ENCODE results near the gene DIP2C.
"Not testable (repeated sequence)": the region's sequence is repeated elsewhere in the genome, so short reads cannot be mapped to it uniquely, and the experiment has no call there.

DIP2C gene

DNA sequence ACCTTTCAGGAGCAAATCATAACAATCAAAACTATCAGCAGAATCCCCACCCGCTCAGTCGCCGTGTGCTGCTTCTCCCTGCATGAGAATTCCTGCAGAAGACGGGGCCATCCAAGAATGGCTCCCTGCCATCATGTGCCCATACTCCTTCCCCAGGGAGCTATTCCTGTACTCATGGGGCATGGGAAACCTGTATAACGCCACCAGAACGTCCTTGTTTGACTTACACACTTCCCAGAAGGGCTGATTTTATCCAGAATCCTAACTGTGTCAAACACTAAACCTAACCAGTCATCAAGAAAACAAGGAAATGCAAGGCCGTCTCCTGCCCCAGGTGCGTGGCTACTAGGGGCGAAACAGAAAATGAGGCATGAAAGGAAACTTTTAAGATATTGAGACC is 16.0 kb downstream of the DIP2C start:
- DNase-seq = no peak

DNA sequence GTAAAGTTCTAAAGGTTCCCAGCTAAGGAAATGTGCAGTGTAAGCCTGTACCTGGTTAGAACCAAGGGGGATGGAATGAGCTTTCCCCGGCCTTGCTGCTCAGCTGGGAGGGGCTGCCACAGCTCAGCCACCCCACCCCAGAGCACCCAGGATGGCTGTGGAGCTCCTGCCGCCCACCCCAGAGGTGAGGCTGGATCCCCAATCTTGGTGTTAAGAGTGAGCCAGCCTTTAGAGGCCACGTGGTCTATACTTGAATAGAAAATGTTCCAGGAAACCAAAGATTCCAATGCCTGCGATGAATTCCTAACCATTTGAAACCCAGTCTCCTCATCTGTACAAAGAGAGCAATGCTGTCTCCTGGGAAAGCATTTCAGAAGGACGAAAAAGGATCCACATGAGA is 16.5 kb downstream of the DIP2C start:
- DNase-seq = no peak

DNA sequence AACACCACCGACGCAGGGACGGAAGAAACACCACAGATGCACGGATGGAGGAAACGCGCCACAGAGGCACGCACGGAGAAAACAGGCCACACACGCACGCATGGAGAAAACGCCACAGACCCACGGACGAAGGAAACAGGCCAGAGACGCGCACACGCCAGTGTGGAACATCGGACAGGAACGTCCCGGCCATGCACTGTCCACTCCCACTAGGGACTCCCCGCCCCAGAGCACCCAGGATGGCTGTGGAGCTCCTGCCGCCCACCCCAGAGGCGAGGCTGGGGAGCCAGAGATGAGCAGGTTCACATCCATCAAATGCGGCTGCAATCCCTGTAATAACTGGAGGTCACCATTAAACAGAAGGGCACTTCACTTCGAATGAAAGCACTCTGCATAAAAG is 17.3 kb downstream of the DIP2C start:
- DNase-seq = no peak

GRCh38 chr10:670990-671389 is 18.5 kb downstream of the DIP2C start:
- no peak for DNase-seq

DNA sequence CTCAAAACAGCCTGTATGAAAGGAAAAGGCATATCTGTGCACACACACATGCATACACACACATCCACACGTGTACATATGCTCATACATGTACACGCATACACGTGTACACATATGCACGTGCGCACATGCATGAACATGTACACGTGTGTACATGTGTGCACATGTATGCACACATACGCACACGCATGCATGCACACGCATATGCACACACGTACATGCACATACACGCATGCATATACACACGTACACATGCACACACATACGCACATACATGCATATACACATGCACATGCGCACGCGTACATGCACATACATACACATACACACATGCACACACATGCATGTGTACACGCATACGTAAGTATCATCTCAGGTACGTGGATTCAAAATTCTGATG is 19.4 kb downstream of the DIP2C start:
- DNase-seq = no peak

GRCh38 chr10:668786-669485 is 20.5 kb downstream of the DIP2C start:
- DNase-seq = no peak

GRCh38 chr10:667602-668143 is 21.8 kb downstream of the DIP2C start:
- no peak for DNase-seq

- DNase-seq = no peak
Observed at GRCh38 chr10:667096-667495, 22.4 kb downstream of the DIP2C start.

GRCh38 chr10:666237-667012 is 23.0 kb downstream of the DIP2C start:
- DNase-seq = no peak

DNA sequence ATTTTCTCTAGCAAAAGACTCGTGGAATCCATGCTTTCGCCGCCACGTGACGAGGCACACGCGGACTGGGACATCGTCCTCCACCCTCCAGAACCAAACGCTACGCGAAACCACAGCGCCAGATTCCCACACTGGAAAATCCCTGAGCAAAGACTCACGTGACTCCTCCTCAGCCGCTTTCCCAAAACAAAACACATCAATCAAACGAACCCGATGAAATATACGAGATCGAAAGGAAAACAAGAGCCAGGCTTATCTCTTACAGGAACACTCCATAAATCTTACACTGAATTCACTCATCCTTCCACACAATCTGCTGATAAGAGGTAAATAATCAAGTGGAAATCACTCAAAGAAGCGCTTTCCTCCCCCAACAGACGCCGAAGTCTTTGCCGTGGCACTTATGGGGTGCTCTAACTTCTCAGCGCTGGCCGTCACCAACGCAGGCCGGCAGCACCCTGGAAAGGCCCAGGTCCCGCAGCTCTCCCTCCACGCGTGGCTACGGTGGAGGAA is 23.8 kb downstream of the DIP2C start:
- no peak for DNase-seq

GRCh38 chr10:664893-665292 is 24.6 kb downstream of the DIP2C start:
- DNase-seq = no peak

GRCh38 chr10:664301-664700 is 25.2 kb downstream of the DIP2C start:
- no peak for DNase-seq

- DNase-seq = no peak
Observed at GRCh38 chr10:663831-664251, 25.6 kb downstream of the DIP2C start.

DNA sequence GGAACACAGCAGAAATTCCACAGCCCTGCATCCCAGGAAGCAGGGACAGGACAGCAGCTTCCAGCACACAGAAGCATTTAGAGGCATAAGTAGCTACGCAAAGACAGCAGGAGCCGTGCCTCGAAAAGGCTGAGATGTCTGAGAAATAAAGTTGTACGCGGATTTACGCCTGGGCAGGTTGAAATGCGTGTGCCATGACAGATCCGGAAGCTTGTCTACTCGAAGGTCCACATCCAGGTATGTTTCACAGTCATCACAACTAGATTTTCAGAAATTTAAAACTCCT is 26.1 kb downstream of the DIP2C start:
- DNase-seq = no peak

- no peak for DNase-seq
Observed at GRCh38 chr10:662686-663465, 26.6 kb downstream of the DIP2C start.

DNA sequence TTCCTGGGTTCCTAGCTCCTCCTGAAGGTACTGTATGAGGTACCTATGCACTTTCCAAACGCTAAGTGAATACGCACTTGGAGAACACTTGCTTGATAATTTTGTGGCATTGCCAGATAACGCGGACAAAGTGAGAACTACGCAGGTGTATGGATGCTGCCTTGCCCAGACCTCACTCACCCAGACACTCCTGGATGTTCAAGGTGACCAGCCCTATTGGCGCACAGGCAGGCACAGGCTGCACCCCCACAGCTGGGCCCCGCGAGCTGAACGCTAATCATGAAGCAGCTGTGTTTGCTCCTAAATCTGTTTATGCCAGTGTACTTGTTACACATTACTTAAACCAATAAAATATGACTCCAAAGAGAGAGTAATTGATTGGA is 27.3 kb downstream of the DIP2C start:
- DNase-seq = no peak

GRCh38 chr10:661597-662222 is 27.8 kb downstream of the DIP2C start:
- DNase-seq = no peak

GRCh38 chr10:660970-661596 is 28.4 kb downstream of the DIP2C start:
- DNase-seq = no peak

GRCh38 chr10:660413-660969 is 29.0 kb downstream of the DIP2C start:
- no peak for DNase-seq

DNA sequence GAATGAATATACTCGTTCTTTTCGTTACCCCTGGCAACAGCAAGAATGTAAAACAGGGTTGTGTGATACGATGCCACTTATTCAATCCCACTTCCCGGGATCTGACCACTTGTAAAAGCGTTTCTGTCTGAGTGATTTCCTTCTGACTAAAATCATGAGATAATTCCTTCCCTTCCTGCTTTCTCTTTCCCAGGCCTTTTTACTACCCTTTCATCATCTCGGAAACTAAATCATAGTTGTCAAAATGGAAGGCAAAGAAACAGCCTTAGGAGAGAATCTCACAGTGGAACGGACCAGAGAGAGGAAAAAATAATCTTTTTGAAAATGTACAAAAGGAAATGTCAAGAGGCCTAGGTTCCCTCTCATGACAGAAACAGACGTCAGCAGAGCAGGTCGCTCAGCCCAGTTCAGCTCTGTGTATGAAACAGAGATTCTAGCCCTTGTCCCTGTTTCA is 29.8 kb downstream of the DIP2C start:
- no peak for DNase-seq

DNA sequence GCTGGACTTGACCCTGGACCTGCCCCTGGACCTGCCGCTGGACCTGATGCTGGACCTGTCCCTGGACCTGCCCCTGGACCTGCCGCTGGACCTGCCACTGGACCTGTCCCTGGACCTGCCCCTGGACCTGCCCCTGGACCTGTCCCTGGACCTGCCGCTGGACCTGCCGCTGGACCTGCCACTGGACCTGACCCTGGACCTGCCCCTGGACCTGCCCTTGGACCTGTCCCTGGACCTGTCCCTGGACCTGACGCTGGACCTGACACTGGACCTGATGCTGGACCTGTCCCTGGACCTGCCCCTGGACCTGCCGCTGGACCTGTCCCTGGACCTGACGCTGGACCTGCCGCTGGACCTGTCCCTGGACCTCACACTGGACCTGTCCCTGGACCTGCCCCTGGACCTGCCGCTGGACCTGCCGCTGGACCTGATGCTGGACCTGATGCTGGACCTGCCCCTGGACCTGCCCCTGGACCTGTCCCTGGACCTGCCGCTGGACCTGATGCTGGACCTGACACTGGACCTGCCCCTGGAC is 31.6 kb downstream of the DIP2C start:
- not testable (repeated sequence) for DNase-seq

GRCh38 chr10:656883-657282 is 32.6 kb downstream of the DIP2C start:
- DNase-seq = no peak

Data from effector CD4-positive, alpha-beta T cell (primary cell).